ENCODE data around the gene ITPRIP. TPM values are rescaled to one million over a fixed set of nuclear protein-coding genes. Genes with fewer than 3 reads are reported as not detected.

Gene ITPRIP
- total RNA-seq, 6 experiments from 2014 or later = 2.9 to 9.7 (median 7.7) TPM

DNA sequence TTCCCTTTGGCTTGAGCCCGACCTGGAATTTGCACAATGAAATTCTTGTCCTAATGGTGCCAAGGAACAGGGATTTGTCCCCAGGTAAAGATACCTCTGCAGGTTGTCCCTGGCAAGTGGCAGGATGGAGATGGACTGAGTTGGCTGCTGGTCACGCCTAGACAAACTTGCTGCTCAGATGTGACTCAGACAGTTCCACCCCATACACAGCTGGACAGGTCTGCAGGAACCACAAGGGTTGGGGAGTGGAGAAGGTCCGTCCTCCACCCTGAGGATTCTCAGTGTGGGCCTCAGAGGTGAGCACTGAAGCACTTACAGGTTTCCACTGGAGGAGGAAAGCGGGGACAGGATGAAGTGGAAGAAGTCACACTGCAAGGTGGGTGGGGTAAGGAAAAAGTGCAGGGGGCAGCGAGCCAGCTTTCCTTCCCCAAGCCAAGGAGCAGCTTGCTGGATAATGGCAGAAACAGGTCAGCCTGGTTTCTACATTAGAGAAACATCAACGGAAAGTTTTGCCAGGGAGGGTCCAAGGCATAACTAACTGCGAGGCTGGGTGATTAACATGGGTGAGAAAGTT is 20.5 kb downstream of the ITPRIP start:
- Histone ChIP-seq H3K27me3 (no peaks in the 10 kb centered on the region), H3K36me3 (peaks cover 0 to 20% (median 2%) of the 10 kb centered on the region in 4 donors), H3K27ac (no peak overlapping the region), H3K4me1 (peaks cover 0 to 4% (median 0%) of the 10 kb centered on the region in 4 donors), H3K4me3 (no peak overlapping the region), H3K9me3 (no peaks in the 10 kb centered on the region)
- no peak for ATAC-seq
- WGBS (ENCODE audit: insufficient coverage, low coverage, low lambda C conversion rate, missing lambda C conversion rate) = 82% methylated on average over 7 of the region's 7 CpGs
- intact Hi-C loops (cut with DNase I) = no loop called here
- TF ChIP-seq, protein P1, sequence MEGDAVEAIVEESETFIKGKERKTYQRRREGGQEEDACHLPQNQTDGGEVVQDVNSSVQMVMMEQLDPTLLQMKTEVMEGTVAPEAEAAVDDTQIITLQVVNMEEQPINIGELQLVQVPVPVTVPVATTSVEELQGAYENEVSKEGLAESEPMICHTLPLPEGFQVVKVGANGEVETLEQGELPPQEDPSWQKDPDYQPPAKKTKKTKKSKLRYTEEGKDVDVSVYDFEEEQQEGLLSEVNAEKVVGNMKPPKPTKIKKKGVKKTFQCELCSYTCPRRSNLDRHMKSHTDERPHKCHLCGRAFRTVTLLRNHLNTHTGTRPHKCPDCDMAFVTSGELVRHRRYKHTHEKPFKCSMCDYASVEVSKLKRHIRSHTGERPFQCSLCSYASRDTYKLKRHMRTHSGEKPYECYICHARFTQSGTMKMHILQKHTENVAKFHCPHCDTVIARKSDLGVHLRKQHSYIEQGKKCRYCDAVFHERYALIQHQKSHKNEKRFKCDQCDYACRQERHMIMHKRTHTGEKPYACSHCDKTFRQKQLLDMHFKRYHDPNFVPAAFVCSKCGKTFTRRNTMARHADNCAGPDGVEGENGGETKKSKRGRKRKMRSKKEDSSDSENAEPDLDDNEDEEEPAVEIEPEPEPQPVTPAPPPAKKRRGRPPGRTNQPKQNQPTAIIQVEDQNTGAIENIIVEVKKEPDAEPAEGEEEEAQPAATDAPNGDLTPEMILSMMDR (IDR thresholded peaks at IDR 0.05) = no peak
- TF ChIP-seq POLR2A (IDR thresholded peaks at IDR 0.05) = no peak
- no peak for DNase-seq

DNA sequence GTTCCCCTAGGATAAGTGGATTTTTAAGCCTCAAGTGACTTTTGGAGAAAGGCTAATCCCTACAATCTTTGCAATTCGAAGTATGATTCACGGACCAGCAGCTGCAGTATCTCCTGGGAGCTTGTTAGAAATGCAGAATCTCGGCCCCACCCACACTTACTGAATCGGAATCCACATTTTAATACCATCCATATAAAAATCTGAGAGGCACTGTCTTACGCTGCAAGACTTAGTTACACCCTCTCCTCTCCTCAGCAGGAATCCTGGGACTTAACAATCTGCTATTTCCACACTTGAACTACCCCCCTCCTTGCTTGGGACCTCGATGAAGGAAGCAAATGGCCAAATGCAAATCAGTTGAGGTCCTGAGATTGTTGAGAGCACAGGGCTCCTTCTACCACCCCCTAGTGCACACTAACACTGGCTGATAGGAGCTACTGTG is 21.0 kb downstream of the ITPRIP start:
- TF ChIP-seq POLR2A (IDR thresholded peaks at IDR 0.05) = no peak
- TF ChIP-seq, protein P1 (IDR thresholded peaks at IDR 0.05) = no peak
- Histone ChIP-seq H3K9me3 (no peaks in the 10 kb centered on the region), H3K27me3 (no peaks in the 10 kb centered on the region), H3K27ac (no peak overlapping the region), H3K4me1 (peaks cover 0 to 4% (median 0%) of the 10 kb centered on the region in 4 donors), H3K4me3 (no peak overlapping the region), H3K36me3 (peaks cover 0 to 21% (median 2%) of the 10 kb centered on the region in 4 donors)
- intact Hi-C loops (cut with DNase I) = no loop called here
- DNase-seq = no peak
- no peak for ATAC-seq
- WGBS (ENCODE audit: insufficient coverage, low coverage, low lambda C conversion rate, missing lambda C conversion rate) = 48% methylated on average over 5 of the region's 6 CpGs

DNA sequence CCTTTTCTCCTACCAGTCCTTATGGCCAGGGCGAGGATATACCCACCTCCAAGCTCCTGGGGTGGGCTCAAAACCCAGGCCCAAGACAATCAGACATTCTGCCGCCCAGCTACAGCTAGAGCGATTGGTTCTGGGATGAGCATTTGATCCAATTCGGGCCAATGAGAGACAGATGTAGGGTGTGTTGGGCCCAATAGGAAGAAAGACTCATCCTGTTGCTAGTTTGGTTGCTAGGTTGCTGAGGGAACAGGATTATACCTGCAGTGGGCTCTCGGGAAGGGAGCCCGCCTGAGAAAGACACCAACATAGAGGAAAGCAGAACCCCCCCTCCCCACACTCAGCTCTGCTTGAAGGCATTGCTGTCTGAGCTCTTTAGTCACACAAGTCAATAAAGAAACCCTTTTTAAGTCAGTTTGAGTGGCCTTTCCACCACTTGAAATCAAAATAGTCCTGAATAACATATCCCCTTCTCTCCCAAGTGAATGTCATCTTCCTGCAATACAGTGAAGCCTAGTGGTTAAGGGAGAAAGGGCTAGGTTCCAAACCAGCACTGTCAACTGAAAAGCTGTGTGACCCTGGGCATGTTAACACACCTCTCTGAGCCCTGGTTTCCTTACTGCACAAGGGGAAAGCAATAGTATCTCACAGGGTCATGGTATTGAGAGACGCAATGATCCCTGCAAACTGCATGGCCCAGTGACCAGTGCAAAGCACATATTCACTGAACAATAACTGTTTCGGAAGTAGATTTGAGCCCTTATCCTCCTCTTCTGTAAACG is 21.8 kb downstream of the ITPRIP start:
- Histone ChIP-seq H3K4me3 (no peak overlapping the region), H3K4me1 (peaks cover 0 to 4% (median 0%) of the 10 kb centered on the region in 4 donors), H3K27me3 (no peaks in the 10 kb centered on the region), H3K36me3 (peaks cover 0 to 21% (median 2%) of the 10 kb centered on the region in 4 donors), H3K9me3 (no peaks in the 10 kb centered on the region), H3K27ac (no peak overlapping the region)
- intact Hi-C loops (cut with DNase I) = no loop called here
- DNase-seq (no peak), ATAC-seq (no peak)
- no peak for TF ChIP-seq POLR2A (IDR thresholded peaks at IDR 0.05)
- TF ChIP-seq, protein P1 (IDR thresholded peaks at IDR 0.05) = no peak
- 83% methylated on average over 4 of the region's 9 CpGs for WGBS (ENCODE audit: insufficient coverage, low coverage, low lambda C conversion rate, missing lambda C conversion rate)

DNA sequence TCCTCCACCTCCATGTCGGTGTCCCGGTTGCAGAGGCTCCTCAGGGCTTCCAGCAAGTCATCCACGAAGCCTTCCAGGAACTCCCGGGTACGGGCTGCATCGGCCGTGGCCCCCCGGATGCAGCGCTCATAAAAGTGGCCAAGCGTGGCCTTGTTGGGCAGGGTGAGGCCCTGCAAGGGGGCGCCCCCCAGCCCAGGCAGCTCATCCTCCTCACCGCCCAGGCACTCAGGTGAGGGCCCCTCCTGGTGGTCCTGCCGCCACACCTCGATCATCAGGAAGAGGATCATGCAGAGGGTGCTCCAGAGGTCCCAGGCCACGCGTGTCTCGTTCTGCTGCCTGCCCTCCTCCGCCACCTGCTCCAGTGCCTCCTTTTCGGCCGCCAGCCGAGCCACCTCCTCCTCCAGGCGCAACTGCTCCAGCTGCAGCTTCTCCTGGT is 22.8 kb downstream of the ITPRIP start:
- peak in 1 of 4 donors; percentile 3 for ATAC-seq
- H3K4me3 ChIP-seq = no peak overlapping the region
- WGBS (ENCODE audit: insufficient coverage, low coverage, low lambda C conversion rate, missing lambda C conversion rate) = no CpG with 5 or more reads among the region's 22 CpGs
- DNase-seq = no peak
- intact Hi-C loops (cut with DNase I) = no loop called here
- no peaks in the 10 kb centered on the region for H3K27me3 ChIP-seq
- H3K9me3 ChIP-seq = no peaks in the 10 kb centered on the region
- no peak overlapping the region for H3K27ac ChIP-seq
- H3K36me3 ChIP-seq = peaks cover 0 to 21% (median 2%) of the 10 kb centered on the region in 4 donors
- no peaks in the 10 kb centered on the region for H3K4me1 ChIP-seq
- no peak for TF ChIP-seq POLR2A (IDR thresholded peaks at IDR 0.05)
- TF ChIP-seq, protein P1 (IDR thresholded peaks at IDR 0.05) = no peak
